ENCODE data around the gene RAPGEF1. TPM values are rescaled to one million over a fixed set of nuclear protein-coding genes. Genes with fewer than 3 reads are reported as not detected.
A peak's percentile ranks its signal among the peaks of the same experiment; 100 is the strongest.

The RAPGEF1 gene
- total and polyA plus RNA-seq, 2 donors (not counting 3 experiments of a cell fraction or from before 2014, with no cell fraction given), result 50.0 to 124 TPM

- Histone ChIP-seq H3K4me3 (replicated peaks in 1 of 3; ENCODE audit: insufficient read depth in 1 of 3, low read depth in 1 of 3, low read length in 3 of 3) (no peak overlapping the region), H3K36me3 (ENCODE audit: control insufficient read depth in 2 of 2, extremely low read depth in 1 of 2, insufficient read depth in 2 of 2, low read length in 2 of 2) (no peaks in the 10 kb centered on the region), H3K9ac (replicated peaks; ENCODE audit: extremely low read depth, insufficient read depth, low read length) (no peak overlapping the region), H3K4me1 (ENCODE audit: control insufficient read depth, extremely low read depth, insufficient read depth, low read length) (no peaks in the 10 kb centered on the region), H3K27me3 (ENCODE audit: control insufficient read depth in 2 of 2, insufficient read depth in 2 of 2, low read length in 2 of 2) (peaks cover 0 to 3% of the 10 kb centered on the region in 2 experiments), H3K4me2 (ENCODE audit: insufficient read depth, low read length) (no peak overlapping the region), H3K9me3 (replicated peaks; ENCODE audit: control insufficient read depth, insufficient read depth, low read length) (no peaks in the 10 kb centered on the region), H2AFZ (ENCODE audit: low read depth, low read length) (no peak overlapping the region), H3K9me1 (replicated peaks; ENCODE audit: control insufficient read depth, extremely low read depth, insufficient read depth, low read length) (no peaks in the 10 kb centered on the region), H3K27ac (ENCODE audit: insufficient read depth, low read depth, low read length) (no peak overlapping the region), H4K20me1 (replicated peaks; ENCODE audit: control insufficient read depth, extremely low read depth, insufficient read depth, low read length) (no peaks in the 10 kb centered on the region), H3K79me2 (ENCODE audit: control insufficient read depth, insufficient read depth, low read length) (no peaks in the 10 kb centered on the region)
- intact Hi-C loops (cut with micrococcal nuclease), result loop anchor here (5.0 kb wide), 1 partner anchor 396 kb away; no protein-coding TSS in a partner anchor
- ChIA-PET POLR2A (no interaction called here), CTCF (interaction anchor here (1.0 to 1.1 kb wide), 2 partner anchors 140 to 157 kb away, joined by 3 to 4 read pairs; no protein-coding TSS in a partner anchor)
- TF ChIP-seq JUN (IDR thresholded peaks at IDR 0.05; ENCODE audit: borderline replicate concordance, insufficient read depth, insufficient read length, low read depth), result no peak
- TF ChIP-seq FOS (IDR thresholded peaks at IDR 0.05; ENCODE audit: borderline replicate concordance, insufficient read depth, low read length), result no peak
- no peak for TF ChIP-seq GATA2 (IDR thresholded peaks at IDR 0.05; ENCODE audit: insufficient read depth, insufficient read length, low read depth, low read length)
- dilution Hi-C loops (cut with MboI; ENCODE audit: extremely low pct_ligation_motif_present, low sequenced_read_pairs), result no loop called here
- FAIRE-seq (peak; percentile 31), DNase-seq (ENCODE audit: low read depth, low spot score) (no peak)
- BruUV-seq (replicated peaks), result no TSS peak
These were observed 8.6 kb upstream of the RAPGEF1 start for GRCh38 chr9:131748411-131748955.

- CTCF ChIA-PET, result interaction anchor here (10.0 kb wide), 1 partner anchor 155 kb away, joined by 89 read pairs; no protein-coding TSS in a partner anchor
- Histone ChIP-seq H3K4me1 (ENCODE audit: control insufficient read depth, extremely low read depth, insufficient read depth, low read length) (no peaks in the 10 kb centered on the region), H3K9me3 (replicated peaks; ENCODE audit: control insufficient read depth, insufficient read depth, low read length) (no peaks in the 10 kb centered on the region), H4K20me1 (replicated peaks; ENCODE audit: control insufficient read depth, extremely low read depth, insufficient read depth, low read length) (no peaks in the 10 kb centered on the region), H3K36me3 (ENCODE audit: control insufficient read depth in 2 of 2, extremely low read depth in 1 of 2, insufficient read depth in 2 of 2, low read length in 2 of 2) (no peaks in the 10 kb centered on the region), H3K9me1 (replicated peaks; ENCODE audit: control insufficient read depth, extremely low read depth, insufficient read depth, low read length) (no peaks in the 10 kb centered on the region), H3K27ac (ENCODE audit: insufficient read depth, low read depth, low read length) (no peak overlapping the region), H3K4me3 (replicated peaks in 1 of 3; ENCODE audit: insufficient read depth in 1 of 3, low read depth in 1 of 3, low read length in 3 of 3) (no peak overlapping the region), H3K79me2 (ENCODE audit: control insufficient read depth, insufficient read depth, low read length) (no peaks in the 10 kb centered on the region), H3K27me3 (ENCODE audit: control insufficient read depth in 2 of 2, insufficient read depth in 2 of 2, low read length in 2 of 2) (peaks cover 0 to 3% of the 10 kb centered on the region in 2 experiments), H3K9ac (replicated peaks; ENCODE audit: extremely low read depth, insufficient read depth, low read length) (no peak overlapping the region), H2AFZ (ENCODE audit: low read depth, low read length) (no peak overlapping the region), H3K4me2 (ENCODE audit: insufficient read depth, low read length) (no peak overlapping the region)
- BruUV-seq (replicated peaks), result no TSS peak
- TF ChIP-seq, protein P1, sequence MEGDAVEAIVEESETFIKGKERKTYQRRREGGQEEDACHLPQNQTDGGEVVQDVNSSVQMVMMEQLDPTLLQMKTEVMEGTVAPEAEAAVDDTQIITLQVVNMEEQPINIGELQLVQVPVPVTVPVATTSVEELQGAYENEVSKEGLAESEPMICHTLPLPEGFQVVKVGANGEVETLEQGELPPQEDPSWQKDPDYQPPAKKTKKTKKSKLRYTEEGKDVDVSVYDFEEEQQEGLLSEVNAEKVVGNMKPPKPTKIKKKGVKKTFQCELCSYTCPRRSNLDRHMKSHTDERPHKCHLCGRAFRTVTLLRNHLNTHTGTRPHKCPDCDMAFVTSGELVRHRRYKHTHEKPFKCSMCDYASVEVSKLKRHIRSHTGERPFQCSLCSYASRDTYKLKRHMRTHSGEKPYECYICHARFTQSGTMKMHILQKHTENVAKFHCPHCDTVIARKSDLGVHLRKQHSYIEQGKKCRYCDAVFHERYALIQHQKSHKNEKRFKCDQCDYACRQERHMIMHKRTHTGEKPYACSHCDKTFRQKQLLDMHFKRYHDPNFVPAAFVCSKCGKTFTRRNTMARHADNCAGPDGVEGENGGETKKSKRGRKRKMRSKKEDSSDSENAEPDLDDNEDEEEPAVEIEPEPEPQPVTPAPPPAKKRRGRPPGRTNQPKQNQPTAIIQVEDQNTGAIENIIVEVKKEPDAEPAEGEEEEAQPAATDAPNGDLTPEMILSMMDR (IDR thresholded peaks at IDR 0.05; ENCODE audit: extremely low read depth in 1 of 2, insufficient read depth in 1 of 2, low read depth in 1 of 2, low read length in 2 of 2), result peak; percentile 50 to 63
- TF ChIP-seq FOS (IDR thresholded peaks at IDR 0.05; ENCODE audit: borderline replicate concordance, insufficient read depth, low read length), result no peak
- dilution Hi-C loops (cut with MboI; ENCODE audit: extremely low pct_ligation_motif_present, low sequenced_read_pairs) (no loop called here), intact Hi-C loops (cut with micrococcal nuclease) (loop anchor here (1.0 to 5.0 kb wide), 3 partner anchors 156 to 395 kb away; no protein-coding TSS in a partner anchor)
- POLR2A ChIA-PET, result no interaction called here
- FAIRE-seq (peak; percentile 86), DNase-seq (ENCODE audit: low read depth, low spot score) (peak; percentile 72)
These were observed 7.5 kb upstream of the RAPGEF1 start for GRCh38 chr9:131747352-131747751.
